ENCODE results near the gene KRT5. TPM values are rescaled to one million over a fixed set of nuclear protein-coding genes. Genes with fewer than 3 reads are reported as not detected.

KRT5 gene
- polyA plus RNA-seq, 1 of the 3 experiments (the other 2 are of a cell fraction), result not detected

DNA sequence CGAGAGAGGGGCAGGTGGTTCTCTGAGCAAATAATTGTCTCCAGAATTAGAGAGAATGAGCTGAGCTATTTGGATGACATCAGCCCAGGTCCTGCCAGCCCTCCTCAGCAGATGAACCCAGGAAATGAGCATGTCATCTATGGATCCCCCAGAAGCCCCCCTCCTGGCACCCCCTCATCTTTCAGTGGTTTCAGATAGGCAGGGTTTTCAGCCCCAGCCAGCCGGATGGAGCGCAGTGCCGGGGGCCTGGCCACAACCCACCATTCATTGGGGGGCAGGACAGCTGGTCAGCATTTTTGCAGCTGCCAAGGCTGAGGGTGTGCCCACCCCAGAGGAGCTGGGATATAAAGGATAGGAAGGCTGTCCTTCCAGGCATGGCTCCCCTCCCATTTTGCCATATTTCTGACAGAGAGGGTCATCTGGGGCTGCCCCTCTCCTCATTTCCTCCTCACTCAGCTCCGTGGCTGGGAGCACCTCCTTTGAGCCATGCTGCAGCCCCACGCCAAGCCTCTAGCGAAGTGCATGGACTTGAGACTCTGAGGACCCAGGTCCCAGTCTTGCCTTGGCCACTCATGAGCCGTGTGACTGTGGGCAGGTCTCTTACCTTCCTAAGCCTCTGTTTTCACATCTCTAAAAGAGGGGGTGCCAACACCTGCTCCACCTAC is 38.7 kb upstream of the KRT5 start:
- Histone ChIP-seq H3K4me3 (ENCODE audit: low read depth in 2 of 2, low read length in 1 of 2) (no peak overlapping the region), H3K79me2 (ENCODE audit: insufficient read depth) (no peaks in the 10 kb centered on the region), H3K36me3 (replicated peaks in 1 of 2; ENCODE audit: control insufficient read depth in 1 of 2, insufficient read depth in 2 of 2, low read length in 1 of 2) (no peaks in the 10 kb centered on the region), H2AFZ (ENCODE audit: low read depth) (no peak overlapping the region), H3K4me1 (ENCODE audit: control insufficient read depth in 1 of 2, insufficient read depth in 2 of 2, low read depth in 1 of 2, low read length in 1 of 2) (no peaks in the 10 kb centered on the region), H3K9ac (no peak overlapping the region), H4K20me1 (ENCODE audit: insufficient read depth) (no peaks in the 10 kb centered on the region), H3F3A (replicated peaks; ENCODE audit: insufficient read depth) (no peaks in the 10 kb centered on the region), H3K27me3 (ENCODE audit: insufficient read depth) (peaks cover 37% of the 10 kb centered on the region), H3K9me2 (no peaks in the 10 kb centered on the region), H3K9me3 (no peaks in the 10 kb centered on the region), H3K27ac (ENCODE audit: low read depth in 2 of 2, low read length in 1 of 2) (no peak overlapping the region), H3K4me2 (no peak overlapping the region)
- no peak for TF ChIP-seq EZH2phosphoT487 (IDR thresholded peaks at IDR 0.05; ENCODE audit: borderline replicate concordance, low read depth)
- no peak for TF ChIP-seq JUND (IDR thresholded peaks at IDR 0.05)
- TF ChIP-seq NFIC (IDR thresholded peaks at IDR 0.05; ENCODE audit: borderline replicate concordance), result no peak
- TF ChIP-seq, protein P1, sequence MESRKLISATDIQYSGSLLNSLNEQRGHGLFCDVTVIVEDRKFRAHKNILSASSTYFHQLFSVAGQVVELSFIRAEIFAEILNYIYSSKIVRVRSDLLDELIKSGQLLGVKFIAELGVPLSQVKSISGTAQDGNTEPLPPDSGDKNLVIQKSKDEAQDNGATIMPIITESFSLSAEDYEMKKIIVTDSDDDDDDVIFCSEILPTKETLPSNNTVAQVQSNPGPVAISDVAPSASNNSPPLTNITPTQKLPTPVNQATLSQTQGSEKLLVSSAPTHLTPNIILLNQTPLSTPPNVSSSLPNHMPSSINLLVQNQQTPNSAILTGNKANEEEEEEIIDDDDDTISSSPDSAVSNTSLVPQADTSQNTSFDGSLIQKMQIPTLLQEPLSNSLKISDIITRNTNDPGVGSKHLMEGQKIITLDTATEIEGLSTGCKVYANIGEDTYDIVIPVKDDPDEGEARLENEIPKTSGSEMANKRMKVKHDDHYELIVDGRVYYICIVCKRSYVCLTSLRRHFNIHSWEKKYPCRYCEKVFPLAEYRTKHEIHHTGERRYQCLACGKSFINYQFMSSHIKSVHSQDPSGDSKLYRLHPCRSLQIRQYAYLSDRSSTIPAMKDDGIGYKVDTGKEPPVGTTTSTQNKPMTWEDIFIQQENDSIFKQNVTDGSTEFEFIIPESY (IDR thresholded peaks at IDR 0.05; ENCODE audit: borderline replicate concordance, low read depth), result no peak
- no peak for TF ChIP-seq GATA2 (CRISPR knock-in tag; IDR thresholded peaks at IDR 0.05)
- TF ChIP-seq GABPA (IDR thresholded peaks at IDR 0.05; ENCODE audit: low read depth), result no peak
- WGBS (ENCODE audit: low lambda C conversion rate), result 13% methylated on average over 7 of the region's 8 CpGs
- CTCF ChIA-PET, result interaction anchor here (1.0 kb wide), 1 partner anchor 321 kb away, joined by 4 read pairs; no protein-coding TSS in a partner anchor
- no peak for DNase-seq
- POLR2A ChIA-PET, result no interaction called here

DNA sequence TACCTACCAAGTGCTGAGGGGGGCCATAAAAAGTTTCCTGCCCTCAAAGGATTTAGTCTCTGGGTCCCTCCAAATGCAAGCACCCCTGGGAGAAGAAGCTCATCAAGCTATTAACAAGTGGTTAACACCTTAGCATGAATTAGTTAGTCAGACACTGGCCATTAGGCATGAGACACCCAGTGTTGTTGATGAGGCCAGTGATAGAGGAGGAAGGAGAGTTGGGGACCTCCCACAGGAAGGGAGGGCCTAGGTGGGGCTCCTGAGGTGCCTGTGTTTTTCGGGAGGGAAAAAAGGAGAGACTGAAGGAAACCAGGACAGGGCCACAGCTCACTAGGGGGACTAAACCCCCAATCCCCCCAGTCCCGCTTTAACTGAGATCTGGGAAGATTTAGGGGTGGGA is 37.3 kb upstream of the KRT5 start:
- no peak for TF ChIP-seq MEF2A (IDR thresholded peaks at IDR 0.05; ENCODE audit: borderline replicate concordance, low read depth)
- no peak for TF ChIP-seq RXRA (IDR thresholded peaks at IDR 0.05; ENCODE audit: borderline replicate concordance, low read depth)
- TF ChIP-seq, protein P2, sequence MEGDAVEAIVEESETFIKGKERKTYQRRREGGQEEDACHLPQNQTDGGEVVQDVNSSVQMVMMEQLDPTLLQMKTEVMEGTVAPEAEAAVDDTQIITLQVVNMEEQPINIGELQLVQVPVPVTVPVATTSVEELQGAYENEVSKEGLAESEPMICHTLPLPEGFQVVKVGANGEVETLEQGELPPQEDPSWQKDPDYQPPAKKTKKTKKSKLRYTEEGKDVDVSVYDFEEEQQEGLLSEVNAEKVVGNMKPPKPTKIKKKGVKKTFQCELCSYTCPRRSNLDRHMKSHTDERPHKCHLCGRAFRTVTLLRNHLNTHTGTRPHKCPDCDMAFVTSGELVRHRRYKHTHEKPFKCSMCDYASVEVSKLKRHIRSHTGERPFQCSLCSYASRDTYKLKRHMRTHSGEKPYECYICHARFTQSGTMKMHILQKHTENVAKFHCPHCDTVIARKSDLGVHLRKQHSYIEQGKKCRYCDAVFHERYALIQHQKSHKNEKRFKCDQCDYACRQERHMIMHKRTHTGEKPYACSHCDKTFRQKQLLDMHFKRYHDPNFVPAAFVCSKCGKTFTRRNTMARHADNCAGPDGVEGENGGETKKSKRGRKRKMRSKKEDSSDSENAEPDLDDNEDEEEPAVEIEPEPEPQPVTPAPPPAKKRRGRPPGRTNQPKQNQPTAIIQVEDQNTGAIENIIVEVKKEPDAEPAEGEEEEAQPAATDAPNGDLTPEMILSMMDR (IDR thresholded peaks at IDR 0.05), result no peak
- TF ChIP-seq NRF1 (IDR thresholded peaks at IDR 0.05; ENCODE audit: low read depth, low read length), result no peak
- TF ChIP-seq EZH2phosphoT487 (IDR thresholded peaks at IDR 0.05; ENCODE audit: borderline replicate concordance, low read depth), result no peak
- no peak for TF ChIP-seq NFIC (IDR thresholded peaks at IDR 0.05; ENCODE audit: borderline replicate concordance)

More for the DNA sequence above, 37.3 kb upstream of the KRT5 start:
- ChIA-PET CTCF (no interaction called here), POLR2A (no interaction called here)
- Histone ChIP-seq H3K4me2 (no peak overlapping the region), H3K9me2 (no peaks in the 10 kb centered on the region), H3K36me3 (replicated peaks in 1 of 2; ENCODE audit: control insufficient read depth in 1 of 2, insufficient read depth in 2 of 2, low read length in 1 of 2) (no peaks in the 10 kb centered on the region), H3K9ac (no peak overlapping the region), H3K79me2 (ENCODE audit: insufficient read depth) (no peaks in the 10 kb centered on the region), H3K9me3 (no peaks in the 10 kb centered on the region), H3K4me1 (ENCODE audit: control insufficient read depth in 1 of 2, insufficient read depth in 2 of 2, low read depth in 1 of 2, low read length in 1 of 2) (no peaks in the 10 kb centered on the region), H3K27me3 (ENCODE audit: insufficient read depth) (peaks cover 40% of the 10 kb centered on the region), H2AFZ (ENCODE audit: low read depth) (no peak overlapping the region), H4K20me1 (ENCODE audit: insufficient read depth) (no peaks in the 10 kb centered on the region), H3K27ac (ENCODE audit: low read depth in 2 of 2, low read length in 1 of 2) (no peak overlapping the region), H3F3A (replicated peaks; ENCODE audit: insufficient read depth) (no peaks in the 10 kb centered on the region), H3K4me3 (ENCODE audit: low read depth in 2 of 2, low read length in 1 of 2) (no peak overlapping the region)
- WGBS (ENCODE audit: low lambda C conversion rate), result 42% methylated on average over 2 of the region's 2 CpGs
- no peak for DNase-seq

All from SK-N-SH (cell line).